Heart right ventricle (tissue), 16 donors: ENCODE data around the gene DOCK4. TPM values are rescaled to one million over a fixed set of nuclear protein-coding genes. Genes with fewer than 3 reads are reported as not detected.

Source experiments
- ATAC-seq, 8 donors: fragments of 200-7000 bp; cut with Tn5 transposase; one replicate each; pipeline ENCODE4 v1.9.1; 2020; ENCODE audit warnings: mild to moderate bottlenecking in 8 of 8, moderate library complexity in 8 of 8, moderate number of reproducible peaks in 1 of 8
- DNase-seq, 2 donors: peaks; one replicate each; pipeline ENCODE4 v3.0.0-alpha.2; 2020
- H3K27ac ChIP-seq, 10 donors: fragments of 200-600 bp; sonication (generic) in 2 of 10; one replicate each; pipeline versions ENCODE4 v1.5.0 to v1.8.0; 2020 to 2022; ENCODE audit warnings: mild to moderate bottlenecking in 3 of 10
- H3K27me3 ChIP-seq, 7 donors: fragments of 200-600 bp; one replicate each; pipeline ENCODE4 v1.8.0; 2021 to 2022; ENCODE audit warnings: mild to moderate bottlenecking in 2 of 7
- H3K36me3 ChIP-seq, 9 donors: fragments of 200-600 bp; sonication (generic) in 1 of 9; one replicate each; pipeline versions ENCODE4 v1.5.0 to v1.8.0; 2020 to 2022; ENCODE audit warnings: mild to moderate bottlenecking in 2 of 9
- H3K4me1 ChIP-seq, 9 donors: fragments of 200-600 bp; sonication (generic) in 1 of 9; one replicate each; pipeline versions ENCODE4 v1.5.0 to v1.8.0; 2020 to 2022; ENCODE audit warnings: mild to moderate bottlenecking in 4 of 9
- H3K4me3 ChIP-seq, 10 donors: fragments of 200-600 bp; sonication (generic) in 2 of 10; one replicate each; pipeline versions ENCODE4 v1.5.0 to v1.8.0; 2020 to 2022; ENCODE audit warnings: mild to moderate bottlenecking in 7 of 10, moderate library complexity in 2 of 10
- H3K9me3 ChIP-seq, 11 donors: fragments of 200-600 bp in 10 of 11; sonication (generic) in 2 of 11; one replicate each; pipeline versions ENCODE4 v1.5.0 to v1.8.0; 2013 to 2022; ENCODE audit warnings: mild to moderate bottlenecking in 2 of 11, control low read depth in 1 of 11, moderate library complexity in 1 of 11
- WGBS, 2 donors: extraction: QIAGEN DNeasy Blood & Tissue Kit; methylation state at CpG; one replicate each; pipeline ENCODE4 v1.1.7; 2013; ENCODE audit warnings: inconsistent platforms in 1 of 2; 5-methylcytosine and 5-hydroxymethylcytosine counted together
- intact Hi-C, 10 donors: fragments of 100-400 bp; cut with DNase I; formaldehyde crosslinking; loops; one replicate each; pipeline versions ENCODE4 v1.11.1 to v1.14.2; 2022
- polyA plus RNA-seq, 2 donors: library from polyadenylated mRNA; stranded (reverse); fragments of 200-250 nt; gene quantifications; one replicate each; pipeline ENCODE4 v1.2.3, GENCODE V29; 2013
- total RNA-seq, 10 donors: library from RNA; stranded (reverse); fragmentation: NEBNext Ultra II Directional in 3 of 10; extraction: Animal tissue kit (Norgen Biotek cat#: 25700) in 3 of 10; gene quantifications; one replicate each; pipeline versions ENCODE4 v1.2.1 to v1.2.4, GENCODE V29; 2021 to 2023
- TF ChIP-seq, protein P1 (sequence below), 9 donors: fragments of 200-600 bp; sonication (generic) in 2 of 9; IDR thresholded peaks; one replicate each; pipeline versions ENCODE4 v1.5.0 to v1.8.0; 2021 to 2022; ENCODE audit warnings: antibody characterized with exemption in 9 of 9, mild to moderate bottlenecking in 5 of 9, moderate library complexity in 1 of 9
- donor health status: Arrhythmogenic right ventricular cardiomyopathy.
- donor health status: ischemic (EF 13 %, LVEDD 7.1; RV severe dilation, severe dysfunction).
- donor health status: healthy with polysubstance abuse.
- donor health status: DM: no; HTN: yes; CAD: no.
- donor health status: DM: no; HTN: no; CAD: no.
- donor health status: ischemic (EF 25% LVEDD 6.9; RV normal size, moderate dysfunction).
- donor health status: ischemic (EF 25% LVEDD 5.7; RV mildly dilated, moderate dysfunction).
- donor health status: healthy.
- donor health status: DM: yes; HTN: yes; CAD: no.
- donor health status: Ischemic cardiomyopathy.
- donor health status: ischemic (EF 35%, LVEDD 5.7; RV mildly dilated, moderate dysfunction).
- donor health status: nonischemic (EF 11% LVEDD 7.7; RV severe dilation, severe dysfunction).
- donor health status: DM: yes; HTN: yes; CAD: no.
- donor health status: PGD.
- donor health status: ischemic (EF 29% LVEDD 5.4; RV normal size, mild dysfunction).
- donor health status: nonischemic (EF 23%, LVEDD 6.1; RV moderate dilation, normal function).

DOCK4 gene
- total and polyA plus RNA-seq, 12 donors = 2.6 to 26.8 (median 14.7) TPM

- WGBS, 2 donors = 59 to 69% methylated on average over 7 of the region's 7 CpGs
- no peaks in the 10 kb centered on the region for H3K9me3 ChIP-seq
- DNase-seq (no peak), ATAC-seq (no peak)
- no peak overlapping the region for H3K27ac ChIP-seq
- no peaks in the 10 kb centered on the region for H3K36me3 ChIP-seq
- TF ChIP-seq, protein P1, sequence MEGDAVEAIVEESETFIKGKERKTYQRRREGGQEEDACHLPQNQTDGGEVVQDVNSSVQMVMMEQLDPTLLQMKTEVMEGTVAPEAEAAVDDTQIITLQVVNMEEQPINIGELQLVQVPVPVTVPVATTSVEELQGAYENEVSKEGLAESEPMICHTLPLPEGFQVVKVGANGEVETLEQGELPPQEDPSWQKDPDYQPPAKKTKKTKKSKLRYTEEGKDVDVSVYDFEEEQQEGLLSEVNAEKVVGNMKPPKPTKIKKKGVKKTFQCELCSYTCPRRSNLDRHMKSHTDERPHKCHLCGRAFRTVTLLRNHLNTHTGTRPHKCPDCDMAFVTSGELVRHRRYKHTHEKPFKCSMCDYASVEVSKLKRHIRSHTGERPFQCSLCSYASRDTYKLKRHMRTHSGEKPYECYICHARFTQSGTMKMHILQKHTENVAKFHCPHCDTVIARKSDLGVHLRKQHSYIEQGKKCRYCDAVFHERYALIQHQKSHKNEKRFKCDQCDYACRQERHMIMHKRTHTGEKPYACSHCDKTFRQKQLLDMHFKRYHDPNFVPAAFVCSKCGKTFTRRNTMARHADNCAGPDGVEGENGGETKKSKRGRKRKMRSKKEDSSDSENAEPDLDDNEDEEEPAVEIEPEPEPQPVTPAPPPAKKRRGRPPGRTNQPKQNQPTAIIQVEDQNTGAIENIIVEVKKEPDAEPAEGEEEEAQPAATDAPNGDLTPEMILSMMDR (IDR thresholded peaks at IDR 0.05) = no peak
- H3K4me1 ChIP-seq = no peaks in the 10 kb centered on the region
- intact Hi-C loops = no loop called here
- peaks cover 0 to 14% (median 0%) of the 10 kb centered on the region in 7 donors for H3K27me3 ChIP-seq
- H3K4me3 ChIP-seq = no peak overlapping the region
Measured at GRCh38 chr7:111690364-111691111, 515.7 kb downstream of the DOCK4 start.

DNA sequence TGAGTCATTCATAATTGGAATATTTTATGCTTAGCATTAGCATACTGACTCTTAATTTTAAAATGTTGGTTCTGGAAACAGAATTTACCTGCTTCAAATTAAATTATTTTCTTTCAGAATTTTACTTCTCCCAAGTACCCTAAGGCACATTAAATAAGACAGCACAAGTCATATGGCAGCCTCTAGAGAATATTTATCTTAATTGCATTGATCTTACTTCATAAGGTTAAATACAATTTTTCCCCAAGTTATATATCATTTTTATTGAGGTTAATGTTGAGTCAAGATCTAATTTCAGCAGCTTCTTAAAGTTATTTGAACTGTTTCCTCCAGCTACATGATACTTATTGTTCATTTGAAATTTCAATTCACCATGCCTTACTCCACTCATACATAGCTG is 520.9 kb downstream of the DOCK4 start:
- peaks cover 0 to 16% (median 0%) of the 10 kb centered on the region in 7 donors for H3K27me3 ChIP-seq
- no peak for ATAC-seq
- TF ChIP-seq, protein P1 (IDR thresholded peaks at IDR 0.05) = no peak
- H3K36me3 ChIP-seq = no peaks in the 10 kb centered on the region
- H3K9me3 ChIP-seq = no peaks in the 10 kb centered on the region
- DNase-seq = no peak
- no peaks in the 10 kb centered on the region for H3K4me1 ChIP-seq
- H3K27ac ChIP-seq = no peak overlapping the region
- intact Hi-C loops = no loop called here
- H3K4me3 ChIP-seq = no peak overlapping the region

GRCh38 chr7:111682588-111683340 is 523.4 kb downstream of the DOCK4 start:
- TF ChIP-seq, protein P1 (IDR thresholded peaks at IDR 0.05) = no peak
- 78 to 79% methylated on average over 8 of the region's 8 CpGs for WGBS, 2 donors
- intact Hi-C loops = no loop called here

DNA sequence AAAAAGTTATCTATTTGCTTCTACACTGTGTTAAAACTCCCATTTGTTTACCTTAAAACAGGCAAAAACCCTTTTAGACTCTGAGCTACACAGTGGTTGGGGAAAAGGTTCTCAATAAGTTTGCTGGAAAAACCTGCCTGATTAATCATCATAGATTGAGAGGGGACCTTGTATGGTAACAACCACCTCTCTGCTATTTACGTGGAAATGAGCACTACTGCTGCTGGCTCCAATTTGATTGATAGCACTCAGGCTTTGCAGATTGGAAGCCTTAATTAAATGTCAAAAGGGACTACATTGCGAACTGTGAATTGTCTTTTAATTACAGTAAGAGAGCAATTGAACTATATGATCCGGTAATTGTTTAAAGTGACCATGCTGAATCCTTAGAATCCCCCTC is 525.0 kb downstream of the DOCK4 start:
- DNase-seq (no peak), ATAC-seq (no peak)
- Histone ChIP-seq H3K27ac (no peak overlapping the region), H3K36me3 (no peaks in the 10 kb centered on the region), H3K27me3 (peaks cover 0 to 4% (median 0%) of the 10 kb centered on the region in 7 donors), H3K9me3 (no peaks in the 10 kb centered on the region), H3K4me1 (no peaks in the 10 kb centered on the region), H3K4me3 (no peak overlapping the region)
- WGBS, 2 donors = 86 to 92% methylated on average over 3 of the region's 3 CpGs
- intact Hi-C loops = no loop called here
- TF ChIP-seq, protein P1 (IDR thresholded peaks at IDR 0.05) = no peak

More at GRCh38 chr7:111682588-111683340, 523.4 kb downstream of the DOCK4 start:
- Histone ChIP-seq H3K4me1 (no peaks in the 10 kb centered on the region), H3K27ac (no peak overlapping the region), H3K27me3 (peaks cover 0 to 9% (median 0%) of the 10 kb centered on the region in 7 donors), H3K4me3 (no peak overlapping the region), H3K9me3 (no peaks in the 10 kb centered on the region), H3K36me3 (no peaks in the 10 kb centered on the region)
- DNase-seq = no peak
- no peak for ATAC-seq
